RWPE2 (cell line): ENCODE results near the gene PEX7.

Source experiments
- ATAC-seq: fragments of 200-7000 bp; cut with Tn5 transposase; 3 replicates; pipeline ENCODE4 v1.9.1; 2021; ENCODE audit warnings: low read depth
- DNase-seq: peaks from one replicate; pipeline ENCODE4 v3.0.0-alpha.2; 2020; ENCODE audit warnings: low spot score
- H3K27ac ChIP-seq: fragments of 450-650 bp; 2 replicates; pipeline ENCODE4 v1.5.1; 2017; ENCODE audit warnings: mild to moderate bottlenecking; ENCODE audit not compliant: poor library complexity, severe bottlenecking
- H3K27me3 ChIP-seq: fragments of 250-450 bp; sonication (Bioruptor Pico); 2 replicates; pipeline ENCODE4 v1.5.1; 2021; ENCODE audit warnings: mild to moderate bottlenecking, moderate library complexity; ENCODE audit not compliant: insufficient read depth, poor library complexity, severe bottlenecking
- H3K36me3 ChIP-seq: fragments of 250-450 bp; sonication (Bioruptor Pico); 2 replicates; pipeline ENCODE4 v1.5.1; 2020; ENCODE audit warnings: low read depth, mild to moderate bottlenecking, moderate library complexity
- H3K4me1 ChIP-seq: fragments of 250-450 bp; sonication (Bioruptor Pico); 2 replicates; pipeline ENCODE4 v1.5.1; 2021; ENCODE audit warnings: mild to moderate bottlenecking, moderate library complexity; ENCODE audit not compliant: insufficient read depth, poor library complexity, severe bottlenecking
- H3K4me3 ChIP-seq: fragments of 250-450 bp; sonication (Bioruptor Pico); 2 replicates; pipeline ENCODE4 v1.5.1; 2021; ENCODE audit warnings: mild to moderate bottlenecking, moderate library complexity; ENCODE audit not compliant: severe bottlenecking
- H3K9me3 ChIP-seq: fragments of 250-450 bp; sonication (Bioruptor Pico); 2 replicates; pipeline ENCODE4 v1.5.1; 2021; ENCODE audit warnings: mild to moderate bottlenecking, moderate library complexity; ENCODE audit not compliant: severe bottlenecking
- TF ChIP-seq, protein P1 (sequence below): fragments of 450-650 bp; IDR thresholded peaks from one replicate; pipeline ENCODE4 v1.5.1; 2017; ENCODE audit warnings: mild to moderate bottlenecking, moderate library complexity; ENCODE audit not compliant: poor library complexity, severe bottlenecking

The PEX7 gene

DNA sequence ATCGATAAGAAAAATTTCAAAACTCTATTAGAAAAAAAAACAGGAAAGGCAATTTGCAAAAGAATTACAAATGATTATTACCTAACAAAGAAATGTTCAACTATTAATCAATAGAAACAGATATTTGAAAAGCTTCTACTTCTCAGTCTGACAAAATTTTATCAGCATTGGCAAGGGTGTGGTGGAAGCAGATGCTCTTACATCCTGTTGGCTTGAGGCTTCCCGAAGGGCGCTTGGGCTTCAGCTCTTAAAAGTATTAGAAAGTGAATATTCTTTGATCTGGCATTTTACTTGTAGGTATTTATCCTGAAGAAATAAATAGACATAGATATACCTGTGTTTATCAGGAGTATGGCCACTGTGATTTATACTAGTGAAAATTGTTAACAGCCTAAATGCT lies 138.4 kb downstream of the PEX7 start:
- Histone ChIP-seq H3K36me3 (no peaks in the 10 kb centered on the region), H3K27ac (no peak overlapping the region), H3K27me3 (no peaks in the 10 kb centered on the region), H3K4me1 (no peaks in the 10 kb centered on the region), H3K4me3 (no peak overlapping the region), H3K9me3 (no peaks in the 10 kb centered on the region)
- ATAC-seq (no peak), DNase-seq (no peak)
- TF ChIP-seq, protein P1, sequence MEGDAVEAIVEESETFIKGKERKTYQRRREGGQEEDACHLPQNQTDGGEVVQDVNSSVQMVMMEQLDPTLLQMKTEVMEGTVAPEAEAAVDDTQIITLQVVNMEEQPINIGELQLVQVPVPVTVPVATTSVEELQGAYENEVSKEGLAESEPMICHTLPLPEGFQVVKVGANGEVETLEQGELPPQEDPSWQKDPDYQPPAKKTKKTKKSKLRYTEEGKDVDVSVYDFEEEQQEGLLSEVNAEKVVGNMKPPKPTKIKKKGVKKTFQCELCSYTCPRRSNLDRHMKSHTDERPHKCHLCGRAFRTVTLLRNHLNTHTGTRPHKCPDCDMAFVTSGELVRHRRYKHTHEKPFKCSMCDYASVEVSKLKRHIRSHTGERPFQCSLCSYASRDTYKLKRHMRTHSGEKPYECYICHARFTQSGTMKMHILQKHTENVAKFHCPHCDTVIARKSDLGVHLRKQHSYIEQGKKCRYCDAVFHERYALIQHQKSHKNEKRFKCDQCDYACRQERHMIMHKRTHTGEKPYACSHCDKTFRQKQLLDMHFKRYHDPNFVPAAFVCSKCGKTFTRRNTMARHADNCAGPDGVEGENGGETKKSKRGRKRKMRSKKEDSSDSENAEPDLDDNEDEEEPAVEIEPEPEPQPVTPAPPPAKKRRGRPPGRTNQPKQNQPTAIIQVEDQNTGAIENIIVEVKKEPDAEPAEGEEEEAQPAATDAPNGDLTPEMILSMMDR = no peak

DNA sequence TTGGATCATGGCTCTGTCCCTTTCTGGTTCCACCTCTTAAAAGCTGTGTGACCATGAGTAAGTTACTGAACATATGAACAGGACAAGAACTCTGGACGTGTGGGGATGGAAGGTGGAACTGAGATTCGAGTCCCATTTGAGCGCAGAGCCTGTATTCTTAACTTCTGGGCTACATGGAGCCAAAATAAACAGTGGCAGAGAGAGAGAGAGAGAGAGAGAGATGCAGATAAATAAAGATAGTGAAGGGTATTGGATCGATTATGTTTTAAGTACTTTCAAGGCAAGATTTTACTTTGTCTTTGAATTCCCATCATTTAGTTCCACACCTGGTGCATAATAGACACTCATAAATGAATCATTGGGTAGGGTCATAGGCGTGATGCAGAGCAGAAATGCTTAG lies 139.5 kb downstream of the PEX7 start:
- Histone ChIP-seq H3K9me3 (no peaks in the 10 kb centered on the region), H3K4me3 (no peak overlapping the region), H3K27ac (no peak overlapping the region), H3K4me1 (no peaks in the 10 kb centered on the region), H3K27me3 (no peaks in the 10 kb centered on the region), H3K36me3 (no peaks in the 10 kb centered on the region)
- ATAC-seq = no peak
- TF ChIP-seq, protein P1 = no peak
- no peak for DNase-seq

DNA sequence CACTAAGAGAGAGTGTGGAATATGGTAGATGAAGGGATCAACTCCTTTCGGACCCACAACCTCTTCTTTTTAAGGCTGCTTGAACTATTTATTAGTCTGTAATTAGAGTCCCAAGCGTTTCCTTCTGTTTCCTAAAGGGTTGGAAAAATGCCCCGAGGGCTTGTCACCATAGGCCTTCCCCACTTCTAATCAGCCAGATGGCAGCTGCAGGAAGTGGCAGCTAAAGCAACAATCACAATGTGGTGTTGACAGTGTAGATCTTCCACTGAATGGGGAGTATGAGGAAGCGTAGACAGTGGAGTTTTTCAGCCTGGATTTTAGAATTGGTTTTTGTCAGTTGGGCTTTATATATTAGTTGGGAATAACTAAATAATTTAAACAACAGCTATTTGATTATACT lies 140.3 kb downstream of the PEX7 start:
- DNase-seq = no peak
- Histone ChIP-seq H3K27ac (no peak overlapping the region), H3K4me3 (no peak overlapping the region), H3K4me1 (no peaks in the 10 kb centered on the region), H3K9me3 (no peaks in the 10 kb centered on the region), H3K27me3 (no peaks in the 10 kb centered on the region), H3K36me3 (no peaks in the 10 kb centered on the region)
- TF ChIP-seq, protein P1 = no peak
- ATAC-seq = no peak

DNA sequence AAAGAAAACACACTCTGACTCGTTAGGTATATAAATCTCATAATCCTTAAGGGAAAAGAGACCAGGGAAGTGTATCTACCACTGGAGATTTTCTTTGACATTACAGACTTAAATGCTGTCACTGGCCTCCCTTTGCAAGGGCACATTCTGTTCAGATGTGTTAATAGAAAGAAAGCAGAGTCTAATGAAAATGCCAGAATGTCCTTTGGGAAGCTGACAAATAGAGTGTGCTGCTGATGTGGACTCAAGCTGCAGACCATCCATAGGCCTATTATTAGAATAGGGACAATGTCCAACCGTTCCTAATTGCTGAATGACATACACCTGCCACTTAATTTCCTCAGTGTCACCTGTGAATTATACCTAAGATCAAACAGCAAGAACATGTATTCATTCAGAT lies 140.9 kb downstream of the PEX7 start:
- H3K9me3 ChIP-seq = no peaks in the 10 kb centered on the region
- no peak for DNase-seq
- H3K4me3 ChIP-seq = no peak overlapping the region
- H3K27ac ChIP-seq = no peak overlapping the region
- no peaks in the 10 kb centered on the region for H3K27me3 ChIP-seq
- TF ChIP-seq, protein P1 = no peak
- ATAC-seq = no peak
- H3K36me3 ChIP-seq = no peaks in the 10 kb centered on the region
- no peaks in the 10 kb centered on the region for H3K4me1 ChIP-seq
